NB4 (cell line): ENCODE data around the gene TLCD2.

Source experiments
- CTCF ChIP-seq: IDR thresholded peaks from one replicate; pipeline ENCODE4 v1.5.1; 2012; ENCODE audit warnings: low read depth, low read length
- MYC ChIP-seq: IDR thresholded peaks from 2 replicates; pipeline ENCODE4 v1.6.1; 2011; ENCODE audit warnings: low read depth, low read length
- POLR2A ChIP-seq: IDR thresholded peaks from 2 replicates; pipeline ENCODE4 v1.6.1; 2011; ENCODE audit warnings: mild to moderate bottlenecking; ENCODE audit not compliant: insufficient read length; ENCODE audit errors: extremely low read depth

DNA sequence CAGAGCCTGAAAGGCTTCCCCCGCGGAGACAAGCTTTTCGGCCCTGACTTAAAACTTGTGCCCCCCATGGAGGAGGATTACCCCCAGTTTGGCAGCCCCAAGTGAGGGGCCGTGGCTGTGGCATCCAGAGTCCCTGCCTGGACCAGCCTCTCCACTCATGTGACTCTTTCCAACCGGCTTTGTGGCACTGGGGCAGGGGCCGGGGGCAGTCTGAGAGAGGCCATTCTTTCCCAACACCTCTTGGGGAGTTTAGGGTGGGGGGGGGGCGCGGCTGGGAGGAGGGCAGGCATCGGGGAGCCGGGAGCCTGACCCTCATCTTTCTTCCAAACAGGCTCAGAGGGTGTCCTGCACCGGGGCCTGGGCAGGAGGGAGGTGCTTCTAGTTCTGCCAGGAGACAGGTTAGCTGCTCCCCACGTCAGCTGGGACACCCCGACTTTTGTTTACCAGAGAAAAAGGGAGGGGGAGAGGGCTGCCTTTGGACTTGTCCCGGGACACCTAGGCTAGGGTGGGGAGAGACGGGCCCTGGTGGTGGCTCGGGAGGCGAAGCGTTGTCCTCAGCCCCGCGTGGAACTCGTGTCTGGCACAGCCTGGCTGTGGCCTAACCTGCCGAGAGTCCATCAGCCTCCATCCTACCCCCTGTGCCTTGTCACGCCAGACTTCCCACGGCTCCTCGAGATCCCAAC, 44.4 kb upstream of the TLCD2 start:
- no peak for TF ChIP-seq POLR2A
- TF ChIP-seq CTCF, result no peak
- no peak for TF ChIP-seq MYC
